SHP77 (cell line): Measurements from ENCODE around the gene STXBP4.
"Not testable (repeated sequence)": the region's sequence is repeated elsewhere in the genome, so short reads cannot be mapped to it uniquely, and the experiment has no call there.

Experiments used
- DNase-seq, 2 experiments: peaks; one replicate each; lab custom pipeline; 2025; lab: John Stamatoyannopoulos, UW

The STXBP4 gene

GRCh38 chr17:55040611-55041010 lies 72.0 kb downstream of the STXBP4 start:
- no peak for DNase-seq

GRCh38 chr17:55053855-55054254 lies 85.3 kb downstream of the STXBP4 start:
- DNase-seq: no peak

- DNase-seq: no peak
These were observed 85.9 kb downstream of the STXBP4 start for GRCh38 chr17:55054429-55054828.

GRCh38 chr17:55056526-55056925 lies 88.0 kb downstream of the STXBP4 start:
- peak; percentile 61 to 65 for DNase-seq

GRCh38 chr17:55057184-55057583 lies 88.6 kb downstream of the STXBP4 start:
- no peak for DNase-seq

GRCh38 chr17:55059724-55060123 lies 91.2 kb downstream of the STXBP4 start:
- DNase-seq: no peak

- no peak for DNase-seq
These were observed 94.4 kb downstream of the STXBP4 start for GRCh38 chr17:55062921-55063320.

- no peak for DNase-seq
These were observed 95.6 kb downstream of the STXBP4 start for GRCh38 chr17:55063885-55064874.

- DNase-seq: no peak
These were observed 99.3 kb downstream of the STXBP4 start for GRCh38 chr17:55067697-55068439.

- DNase-seq: no peak
These were observed 100.6 kb downstream of the STXBP4 start for GRCh38 chr17:55068862-55069811.

GRCh38 chr17:55069983-55070529 lies 101.5 kb downstream of the STXBP4 start:
- no peak for DNase-seq

GRCh38 chr17:55072898-55073297 lies 104.3 kb downstream of the STXBP4 start:
- DNase-seq: no peak

- not testable (repeated sequence) for DNase-seq
These were observed 104.9 kb downstream of the STXBP4 start for GRCh38 chr17:55073467-55073866.

GRCh38 chr17:55081559-55081958 lies 113.0 kb downstream of the STXBP4 start:
- no peak for DNase-seq

GRCh38 chr17:55086635-55087058 lies 118.1 kb downstream of the STXBP4 start:
- DNase-seq: peak in 1 of 2 experiments; percentile 41

- DNase-seq: no peak
These were observed 120.7 kb downstream of the STXBP4 start for GRCh38 chr17:55089256-55089655.

GRCh38 chr17:55090079-55090492 lies 121.5 kb downstream of the STXBP4 start:
- peak; percentile 59 to 75 for DNase-seq

GRCh38 chr17:55093353-55093752 lies 124.8 kb downstream of the STXBP4 start:
- DNase-seq: no peak

- DNase-seq: no peak
These were observed 130.2 kb downstream of the STXBP4 start for GRCh38 chr17:55098765-55099164.

GRCh38 chr17:55110521-55110920 lies 142.0 kb downstream of the STXBP4 start:
- DNase-seq: no peak

GRCh38 chr17:55114283-55114682 lies 145.7 kb downstream of the STXBP4 start:
- no peak for DNase-seq
